CD4-positive, alpha-beta T cell treated with Interleukin-4 for 1 hour (primary cell): ENCODE results near the gene DSE.
A peak's percentile ranks its signal among the peaks of the same experiment; 100 is the strongest.

Source experiments
- DNase-seq, 2 donors: peaks; one replicate each; pipeline ENCODE4 v3.0.0-alpha.2; 2020 to 2022

The DSE gene

GRCh38 chr6:116450769-116451740, 80.3 kb downstream of the DSE start:
- DNase-seq, result no peak

GRCh38 chr6:116451916-116452315, 81.2 kb downstream of the DSE start:
- DNase-seq, result no peak

GRCh38 chr6:116452531-116452930, 81.8 kb downstream of the DSE start:
- DNase-seq, result no peak

- no peak for DNase-seq
Observed at GRCh38 chr6:116456106-116456505, 85.4 kb downstream of the DSE start.

- no peak for DNase-seq
Observed at GRCh38 chr6:116456927-116457326, 86.2 kb downstream of the DSE start.

GRCh38 chr6:116458264-116458663, 87.5 kb downstream of the DSE start:
- no peak for DNase-seq

- no peak for DNase-seq
Observed at GRCh38 chr6:116459927-116460326, 89.2 kb downstream of the DSE start.

- DNase-seq, result no peak
Observed at GRCh38 chr6:116461331-116461931, 90.7 kb downstream of the DSE start, which contains the start of gene CALHM6. Gene CALHM6, plus strand, starts transcription at chr6:116461375. Its CDS starts 555 bp downstream, at chr6:116461930.

- peak; percentile 33 to 61 for DNase-seq
Observed at GRCh38 chr6:116461932-116462885, 91.5 kb downstream of the DSE start.

GRCh38 chr6:116463301-116463700, 92.6 kb downstream of the DSE start:
- DNase-seq, result no peak

GRCh38 chr6:116465246-116465645, 94.5 kb downstream of the DSE start:
- DNase-seq, result peak in 1 of 2 donors; percentile 38

GRCh38 chr6:116467096-116467495, 96.3 kb downstream of the DSE start:
- DNase-seq, result no peak

- DNase-seq, result no peak
Observed at GRCh38 chr6:116467514-116467913, 96.8 kb downstream of the DSE start.

- DNase-seq, result no peak
Observed at GRCh38 chr6:116468293-116468692, 97.5 kb downstream of the DSE start.

- DNase-seq, result no peak
Observed at GRCh38 chr6:116471531-116471930, 100.8 kb downstream of the DSE start.

GRCh38 chr6:116472706-116473105, 102.0 kb downstream of the DSE start:
- DNase-seq, result no peak

GRCh38 chr6:116475141-116475540, 104.4 kb downstream of the DSE start:
- DNase-seq, result no peak

- peak; percentile 22 to 42 for DNase-seq
Observed at GRCh38 chr6:116476002-116476678, 105.4 kb downstream of the DSE start.

GRCh38 chr6:116482780-116483179, 112.0 kb downstream of the DSE start:
- DNase-seq, result no peak

GRCh38 chr6:116483616-116484015, 112.9 kb downstream of the DSE start:
- no peak for DNase-seq

GRCh38 chr6:116485559-116486184, 114.9 kb downstream of the DSE start:
- no peak for DNase-seq
